HG02943 (cell line): Measurements from ENCODE around the gene SKOR2.
"Not testable (repeated sequence)": the region's sequence is repeated elsewhere in the genome, so short reads cannot be mapped to it uniquely, and the experiment has no call there.

Experiments
- ATAC-seq: cut with Tn5 transposase; IDR thresholded peaks from one replicate; pipeline ENCODE4 v1.9.1; 2021; ENCODE audit warnings: mild to moderate bottlenecking, low read depth, moderate library complexity; ENCODE audit not compliant: unreplicated experiment

The SKOR2 gene

GRCh38 chr18:47203626-47204464 is 47.6 kb downstream of the SKOR2 start:
- no peak for ATAC-seq

GRCh38 chr18:47195961-47196360 is 55.5 kb downstream of the SKOR2 start:
- not testable (repeated sequence) for ATAC-seq

GRCh38 chr18:47191961-47192360 is 59.5 kb downstream of the SKOR2 start:
- ATAC-seq, result no peak

GRCh38 chr18:47187721-47188120 is 63.7 kb downstream of the SKOR2 start:
- ATAC-seq, result no peak

GRCh38 chr18:47184419-47185050 is 66.9 kb downstream of the SKOR2 start:
- no peak for ATAC-seq

GRCh38 chr18:47182156-47182555 is 69.3 kb downstream of the SKOR2 start:
- ATAC-seq, result not testable (repeated sequence)

- ATAC-seq, result no peak
These were observed 70.7 kb downstream of the SKOR2 start for GRCh38 chr18:47180765-47181164.

- ATAC-seq, result no peak
These were observed 71.9 kb downstream of the SKOR2 start for GRCh38 chr18:47179520-47179919.

- peak; percentile 84 for ATAC-seq
These were observed 75.4 kb downstream of the SKOR2 start, which contains the start of gene IER3IP1 for GRCh38 chr18:47175898-47176575. Gene IER3IP1 (minus strand): TSS chr18:47176364. CDS start chr18:47176277, 87 bp downstream.

- ATAC-seq, result peak; percentile 25
These were observed 76.1 kb downstream of the SKOR2 start for GRCh38 chr18:47175283-47175897.

GRCh38 chr18:47174545-47175116 is 76.8 kb downstream of the SKOR2 start:
- no peak for ATAC-seq

- ATAC-seq, result no peak
These were observed 79.0 kb downstream of the SKOR2 start for GRCh38 chr18:47172476-47172875.

- no peak for ATAC-seq
These were observed 82.5 kb downstream of the SKOR2 start for GRCh38 chr18:47168913-47169312.

- no peak for ATAC-seq
These were observed 83.0 kb downstream of the SKOR2 start for GRCh38 chr18:47168509-47168908.

- ATAC-seq, result no peak
These were observed 85.2 kb downstream of the SKOR2 start for GRCh38 chr18:47166294-47166693.

GRCh38 chr18:47163241-47163640 is 88.2 kb downstream of the SKOR2 start:
- peak; percentile 61 for ATAC-seq

GRCh38 chr18:47160256-47160655 is 91.2 kb downstream of the SKOR2 start:
- no peak for ATAC-seq

GRCh38 chr18:47158404-47158803 is 93.1 kb downstream of the SKOR2 start:
- not testable (repeated sequence) for ATAC-seq
